Stimulated activated CD4-positive, alpha-beta T cell treated with anti-CD3 and anti-CD28 coated beads, Interleukin-15, amount 100 ng/mL, for 1 hour (primary cell): ENCODE results near the gene PLPPR3.
A peak's percentile ranks its signal among the peaks of the same experiment; 100 is the strongest.

ENCODE experiments used
- DNase-seq, 2 donors: peaks; one replicate each; pipeline ENCODE4 v3.0.0-alpha.2; 2020; ENCODE audit warnings: low read depth in 1 of 2, low spot score in 1 of 2

Gene PLPPR3

GRCh38 chr19:778910-779653, 42.7 kb downstream of the PLPPR3 start:
- no peak for DNase-seq

GRCh38 chr19:776549-776948, 45.2 kb downstream of the PLPPR3 start:
- DNase-seq = no peak

GRCh38 chr19:772730-773436, 48.9 kb downstream of the PLPPR3 start:
- no peak for DNase-seq

- DNase-seq = no peak
Observed at GRCh38 chr19:772063-772462, 49.7 kb downstream of the PLPPR3 start.

- peak in 1 of 2 donors; percentile 10 for DNase-seq
Observed at GRCh38 chr19:771332-771785, 50.4 kb downstream of the PLPPR3 start.

GRCh38 chr19:769616-770015, 52.1 kb downstream of the PLPPR3 start:
- no peak for DNase-seq

GRCh38 chr19:768424-768823, 53.3 kb downstream of the PLPPR3 start:
- DNase-seq = no peak

- DNase-seq = no peak
Observed at GRCh38 chr19:765179-765738, 56.5 kb downstream of the PLPPR3 start.

GRCh38 chr19:764301-764700, 57.5 kb downstream of the PLPPR3 start:
- no peak for DNase-seq

GRCh38 chr19:763869-764268, 57.9 kb downstream of the PLPPR3 start:
- no peak for DNase-seq

- no peak for DNase-seq
Observed at GRCh38 chr19:763181-763580, 58.6 kb downstream of the PLPPR3 start.
